NCI-H1417 treated with DMSO at 0.1 percent for 48 hours (cell line): ENCODE results near the gene DMXL1.
"Not testable (repeated sequence)": the region's sequence is repeated elsewhere in the genome, so short reads cannot be mapped to it uniquely, and the experiment has no call there.

Experiments
- DNase-seq: peaks from one replicate; lab custom pipeline; 2025; lab: John Stamatoyannopoulos, UW

DMXL1 gene

DNA sequence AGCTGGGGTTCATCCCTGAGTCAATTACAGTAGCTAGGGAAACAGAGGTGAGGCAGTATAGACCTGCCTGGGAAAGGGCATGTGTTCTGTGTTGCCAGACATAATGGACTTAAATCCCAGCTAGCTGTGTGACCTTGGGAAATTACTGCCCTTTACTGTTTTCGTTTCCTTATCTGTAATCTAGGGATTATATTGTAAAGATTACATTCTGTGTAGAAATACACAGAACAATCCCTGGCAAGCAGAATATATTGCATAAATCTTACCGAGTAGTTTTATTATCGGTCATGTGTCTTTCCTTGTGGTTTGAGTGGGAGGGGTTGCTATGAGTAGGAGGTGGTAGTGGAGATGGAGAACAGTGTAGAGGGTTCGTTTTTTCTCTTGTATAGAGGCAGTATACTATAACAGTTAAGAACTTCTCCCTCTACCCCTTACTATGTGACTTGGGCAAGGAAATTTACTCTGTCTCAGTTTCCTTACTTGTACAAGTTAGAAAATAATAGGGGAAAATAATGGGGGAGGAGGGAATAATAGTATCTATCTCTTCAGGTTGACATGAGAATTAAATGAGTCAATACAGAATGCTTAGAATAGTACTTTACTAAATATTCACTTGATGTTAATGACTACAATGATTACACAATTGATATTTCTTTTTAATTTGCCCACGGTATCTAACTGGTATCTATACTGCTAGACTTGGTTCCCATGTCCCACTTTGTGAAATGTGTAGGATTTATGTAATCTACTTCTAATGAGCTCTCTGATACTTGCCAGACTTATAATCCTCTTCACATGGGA is 7.1 kb upstream of the DMXL1 start:
- DNase-seq: no peak

DNA sequence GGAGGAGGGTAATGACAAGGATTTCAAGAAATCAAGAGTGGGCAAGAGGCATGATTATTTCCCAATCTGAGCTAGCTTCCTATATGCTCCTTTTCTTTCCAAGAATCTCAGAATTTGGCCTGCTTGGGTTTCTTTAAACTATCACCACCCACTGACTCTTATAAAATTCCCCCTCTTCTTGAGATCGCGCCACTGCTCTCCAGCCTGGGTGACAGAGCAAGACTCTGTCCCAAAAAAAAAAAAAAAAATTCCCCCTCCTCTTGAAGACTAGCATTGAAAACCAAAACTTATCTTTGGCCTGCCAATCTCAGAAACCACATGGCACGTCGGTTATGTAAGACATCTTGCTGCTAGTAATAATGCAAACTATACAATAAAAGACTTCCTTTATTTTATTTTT is 3.4 kb upstream of the DMXL1 start:
- DNase-seq: no peak

DNA sequence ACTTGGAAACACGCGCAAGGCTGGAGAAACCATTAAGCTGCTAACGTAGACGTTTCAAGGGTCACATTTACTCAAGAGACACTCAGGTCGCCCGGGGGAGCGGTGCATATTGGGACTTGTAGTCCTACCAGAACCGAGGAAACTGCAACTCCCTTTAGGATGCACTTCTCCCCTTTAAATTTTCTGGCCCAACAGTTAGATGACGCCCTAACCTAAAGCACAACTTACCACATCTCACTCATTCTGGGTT is 384 bp upstream of the DMXL1 start:
- DNase-seq: no peak

DNA sequence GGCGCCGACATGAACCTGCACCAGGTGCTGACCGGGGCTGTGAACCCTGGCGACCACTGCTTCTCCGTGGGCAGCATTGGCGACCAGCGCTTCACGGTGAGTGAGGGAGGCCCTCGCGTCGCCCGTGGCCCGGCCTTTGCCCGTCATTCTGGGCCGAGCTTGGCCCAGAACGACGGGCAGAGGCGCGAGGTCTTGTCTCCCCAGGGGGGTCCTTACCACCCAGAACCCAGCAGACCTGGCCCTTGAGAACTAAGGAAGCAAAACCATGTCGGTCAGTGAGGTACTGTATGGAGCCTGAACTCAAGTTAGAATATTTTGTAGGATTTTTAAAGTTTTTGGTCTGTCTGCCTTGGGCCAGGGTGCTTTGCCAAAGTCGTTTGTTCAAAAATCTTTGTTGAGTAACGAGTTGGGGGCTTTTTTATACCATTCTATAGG is 691 bp downstream of the DMXL1 start:
- no peak for DNase-seq

DNA sequence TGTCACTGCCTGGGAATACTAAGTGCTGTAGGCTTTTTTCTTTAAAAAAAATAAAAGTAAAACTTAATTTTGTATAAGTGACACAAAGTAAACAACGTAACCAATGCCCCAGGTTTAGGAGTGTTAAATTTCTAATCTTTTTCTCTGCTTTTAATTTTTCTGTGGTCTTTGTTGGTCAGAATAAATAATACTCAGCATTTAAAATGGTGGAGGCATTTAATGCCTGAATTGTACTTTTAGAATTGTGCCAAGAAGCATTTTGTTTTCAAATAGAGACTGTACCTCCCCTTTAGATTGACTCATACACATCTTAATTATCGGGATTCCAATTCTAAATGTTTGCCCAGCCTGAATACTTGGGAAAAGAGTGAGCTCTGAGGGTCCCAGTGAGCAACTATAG is 1.6 kb downstream of the DMXL1 start:
- DNase-seq: no peak

DNA sequence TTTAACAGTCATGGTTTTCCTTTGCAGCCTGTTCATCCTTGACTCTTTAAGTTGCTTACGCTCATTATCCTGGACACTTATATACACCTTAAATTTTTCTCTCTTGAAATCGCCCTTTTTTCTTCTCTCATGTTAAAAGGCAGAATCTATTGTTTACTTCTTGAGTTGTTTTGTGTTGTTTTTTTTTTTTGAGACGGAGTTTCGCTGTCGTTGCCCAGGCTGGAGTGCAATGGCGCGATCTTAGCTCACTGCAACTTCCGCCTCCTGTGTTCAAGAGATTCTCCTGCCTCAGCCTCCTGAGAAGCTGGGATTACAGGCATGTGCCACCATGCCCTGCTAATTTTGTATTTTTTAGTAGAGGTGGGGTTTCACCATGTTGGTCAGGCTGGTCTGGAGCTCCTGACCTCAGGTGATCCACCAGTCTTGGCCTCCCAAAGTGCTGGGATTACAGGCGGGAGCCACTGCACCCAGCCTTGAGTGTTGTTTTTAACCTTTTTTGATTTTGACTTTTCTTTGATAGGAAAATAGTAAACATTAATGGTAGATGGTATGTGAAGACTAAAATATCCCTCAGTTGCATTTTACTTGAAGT is 3.0 kb downstream of the DMXL1 start:
- not testable (repeated sequence) for DNase-seq

DNA sequence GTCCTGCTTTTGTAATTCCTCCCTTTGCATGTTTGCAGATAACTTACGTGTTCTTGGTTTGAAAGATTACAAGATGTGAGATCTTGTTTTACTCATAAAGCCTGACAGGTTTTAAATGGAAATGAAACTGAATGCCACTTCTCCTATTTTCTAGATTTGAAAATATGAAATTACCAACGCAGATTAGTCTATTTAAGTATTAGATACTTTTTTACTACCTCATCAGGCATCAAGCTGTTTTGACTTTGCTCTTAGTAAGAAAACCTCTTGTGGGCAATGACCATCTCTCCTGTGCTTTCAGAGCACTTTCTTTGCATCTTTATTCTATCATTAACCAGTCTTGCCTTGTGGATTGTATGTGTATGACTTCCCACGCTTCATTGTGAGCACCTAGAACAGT is 3.5 kb downstream of the DMXL1 start:
- no peak for DNase-seq

DNA sequence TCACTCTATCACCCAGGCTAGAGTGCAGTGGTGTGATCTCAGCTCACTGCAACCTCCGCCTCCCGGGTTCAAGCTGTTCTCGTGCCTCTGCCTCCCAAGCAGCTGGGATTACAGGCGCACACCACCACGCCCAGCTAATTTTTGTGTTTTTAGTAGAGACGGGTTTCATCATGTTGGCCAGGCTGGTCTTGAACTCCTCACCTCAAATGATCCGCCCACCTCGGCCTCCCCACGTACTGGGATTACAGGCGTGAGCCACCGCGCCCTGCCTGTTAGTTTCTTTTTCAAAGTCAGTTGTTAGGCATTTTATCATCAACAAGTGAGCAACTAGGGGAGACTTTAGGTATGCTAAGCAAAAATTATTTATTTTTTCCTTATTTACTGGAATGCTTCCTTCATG is 4.4 kb downstream of the DMXL1 start:
- not testable (repeated sequence) for DNase-seq

DNA sequence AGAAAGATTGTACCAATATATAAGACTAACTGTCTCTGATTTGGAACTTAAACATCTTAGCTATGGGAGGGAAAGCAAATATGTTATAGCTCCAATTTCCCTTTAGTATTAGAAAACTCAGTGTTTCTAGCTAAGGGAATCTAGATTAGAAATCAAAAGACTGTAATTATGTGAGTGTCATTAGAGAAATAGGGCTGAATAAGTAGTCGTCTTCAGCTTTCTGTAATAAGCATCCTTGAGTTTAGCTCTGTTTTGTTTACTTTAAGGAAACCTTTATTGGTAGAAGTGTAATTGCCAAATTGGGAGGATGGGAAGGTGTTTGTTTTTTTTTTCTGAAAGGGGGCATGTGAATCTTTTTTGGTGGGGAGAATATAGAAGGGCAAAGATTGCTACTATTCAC is 5.2 kb downstream of the DMXL1 start:
- no peak for DNase-seq

DNA sequence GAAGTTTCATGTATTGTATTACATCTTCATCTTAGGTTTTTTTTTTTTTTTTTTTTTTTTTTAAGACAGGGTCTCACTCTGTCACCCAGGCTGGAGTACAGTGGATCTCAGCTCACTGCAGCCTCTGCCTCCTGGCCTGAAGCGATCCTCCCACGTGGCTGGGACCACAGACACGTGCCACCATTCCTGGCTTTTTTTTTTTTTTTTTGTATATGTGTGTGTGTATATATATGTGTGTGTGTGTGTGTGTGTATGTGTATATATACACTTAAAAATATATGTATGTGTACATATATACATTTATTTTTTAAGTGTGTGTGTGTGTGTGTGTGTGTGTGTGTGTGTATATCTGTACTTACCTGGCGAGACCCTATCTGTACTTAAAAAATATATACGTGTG is 6.6 kb downstream of the DMXL1 start:
- DNase-seq: no peak

DNA sequence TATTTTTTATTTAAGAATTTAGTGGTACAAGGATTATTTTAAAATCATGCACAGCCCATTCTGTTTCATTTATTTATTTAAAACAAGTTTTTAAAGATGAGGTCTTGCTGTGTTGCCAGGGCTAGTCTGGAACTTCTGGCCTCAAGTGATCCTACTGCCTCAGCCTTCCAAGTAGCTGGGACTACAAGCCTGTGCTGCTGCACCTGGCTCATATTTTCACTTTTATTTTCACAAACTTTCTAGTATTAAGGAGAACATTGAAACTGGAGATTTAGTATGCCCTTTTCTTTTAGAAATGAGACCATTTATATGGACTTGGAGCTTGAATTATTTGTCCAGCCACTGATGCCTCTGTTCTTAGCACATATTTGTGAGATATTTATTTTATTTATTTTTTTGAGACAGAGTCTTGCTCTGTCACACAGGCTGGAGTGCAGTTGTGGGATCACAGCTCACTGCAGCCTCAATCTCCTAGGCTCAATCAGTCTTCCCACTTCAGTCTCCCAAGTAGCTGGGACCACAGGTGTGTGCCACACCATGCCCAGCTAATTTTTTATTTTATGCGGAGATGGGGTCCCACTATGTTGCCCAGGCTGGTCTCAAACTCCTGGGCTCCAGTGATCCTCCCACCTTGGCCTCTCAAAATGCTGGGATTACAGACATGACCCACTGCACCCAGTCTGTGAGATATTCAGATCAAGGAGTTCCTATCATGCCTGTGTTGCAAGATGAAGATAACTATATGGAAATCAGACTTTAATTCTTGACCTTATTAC is 7.4 kb downstream of the DMXL1 start:
- DNase-seq: no peak

DNA sequence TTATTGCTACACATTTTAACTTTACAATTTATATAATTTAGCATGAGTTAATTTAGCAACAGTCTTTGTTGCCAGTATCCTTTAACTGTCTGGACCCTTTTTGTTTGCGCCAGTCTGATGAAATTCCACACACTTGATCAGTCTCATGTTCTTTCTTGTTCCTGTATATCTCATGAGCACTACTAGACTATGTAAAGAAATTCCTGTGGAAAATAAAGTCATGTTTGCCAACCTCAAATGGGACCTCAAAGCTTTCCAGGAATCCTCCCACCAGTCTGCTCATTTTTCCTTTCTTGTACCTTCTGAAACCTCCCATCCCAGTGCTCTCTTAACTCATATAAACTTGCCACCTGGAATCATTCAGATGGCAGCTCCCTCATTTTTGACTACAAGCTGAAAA is 8.0 kb downstream of the DMXL1 start:
- no peak for DNase-seq

DNA sequence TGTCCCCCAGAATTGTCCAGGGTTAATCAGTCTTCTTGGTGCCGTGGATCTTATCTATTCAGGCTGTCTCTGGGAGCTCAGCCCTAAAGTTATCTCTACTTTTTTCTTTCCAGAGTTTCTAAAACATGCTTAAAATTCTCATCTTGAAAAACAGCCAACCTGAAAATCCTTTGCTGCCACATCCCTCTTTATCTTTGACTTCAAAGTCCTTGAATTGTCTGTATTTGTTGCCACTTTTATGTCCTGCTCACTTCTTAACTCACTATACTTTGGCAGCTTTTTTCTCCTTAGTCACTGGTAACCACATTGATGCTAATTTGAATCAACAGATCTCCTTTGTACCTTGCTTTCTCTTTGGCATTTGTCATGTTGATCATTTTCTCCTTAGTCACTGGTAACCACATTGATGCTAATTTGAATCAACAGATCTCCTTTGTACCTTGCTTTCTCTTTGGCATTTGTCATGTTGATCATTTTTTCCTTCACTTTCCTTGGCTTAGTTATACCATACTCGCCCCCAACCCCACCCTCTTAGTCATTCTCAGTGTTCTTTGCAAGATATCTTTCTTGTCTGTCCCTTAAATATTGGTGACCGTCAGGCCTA is 8.5 kb downstream of the DMXL1 start:
- DNase-seq: no peak

DNA sequence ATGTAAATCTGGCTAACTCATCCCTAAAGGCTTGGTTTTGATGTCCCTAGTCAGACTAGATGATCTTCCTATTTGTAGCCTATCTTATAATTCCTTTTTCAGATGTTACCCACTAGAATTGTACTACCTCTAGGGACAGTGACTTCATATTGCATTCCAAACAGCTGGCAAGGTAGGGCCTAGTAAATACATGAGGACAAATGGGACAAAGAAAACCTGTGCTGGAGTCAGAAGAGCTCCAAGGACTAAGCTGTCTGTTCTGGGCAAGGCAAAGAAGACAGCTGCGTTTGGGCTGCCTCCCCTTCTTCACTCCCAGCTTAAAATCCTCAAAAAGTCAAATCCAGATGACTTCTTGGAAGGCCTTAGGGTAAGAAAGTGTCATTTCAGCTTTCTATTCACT is 10.0 kb downstream of the DMXL1 start:
- no peak for DNase-seq

DNA sequence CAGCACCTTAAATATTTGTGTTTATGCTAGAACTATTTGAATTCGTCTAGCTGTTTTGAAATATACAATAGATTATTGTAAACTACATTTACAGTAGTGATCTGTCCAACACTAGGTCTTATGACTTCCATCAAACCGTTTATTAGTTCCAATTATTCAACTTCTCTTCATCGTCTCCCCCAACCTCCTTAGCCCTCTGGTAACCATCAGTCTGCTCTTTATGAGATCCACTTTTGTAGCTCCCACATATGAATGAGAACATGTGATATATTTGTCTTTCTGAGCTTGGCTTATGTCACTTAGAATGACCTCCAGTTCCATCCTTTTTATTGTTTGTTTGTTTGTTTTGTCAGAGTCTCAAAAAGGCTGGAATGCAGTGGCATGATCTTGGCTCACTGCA is 11.8 kb downstream of the DMXL1 start:
- DNase-seq: no peak

DNA sequence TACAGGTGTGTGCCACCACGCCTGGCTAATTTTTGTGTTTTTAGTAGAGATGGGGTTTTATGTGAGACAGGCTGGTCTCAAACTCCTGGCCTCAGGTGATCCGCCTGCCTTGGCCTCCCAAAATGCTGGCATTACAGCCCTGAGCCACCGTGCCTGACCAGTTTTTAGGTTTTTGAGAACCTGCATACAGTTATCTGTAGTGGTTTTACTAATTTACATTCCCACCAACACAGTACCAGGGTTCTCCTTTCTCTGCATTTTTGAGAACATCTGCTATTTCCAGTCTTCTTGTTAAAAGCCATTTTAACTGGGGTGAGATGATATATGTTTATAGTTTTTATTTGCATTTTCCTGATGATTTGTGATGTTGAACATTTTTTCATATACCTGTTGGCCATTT is 12.8 kb downstream of the DMXL1 start:
- DNase-seq: no peak

DNA sequence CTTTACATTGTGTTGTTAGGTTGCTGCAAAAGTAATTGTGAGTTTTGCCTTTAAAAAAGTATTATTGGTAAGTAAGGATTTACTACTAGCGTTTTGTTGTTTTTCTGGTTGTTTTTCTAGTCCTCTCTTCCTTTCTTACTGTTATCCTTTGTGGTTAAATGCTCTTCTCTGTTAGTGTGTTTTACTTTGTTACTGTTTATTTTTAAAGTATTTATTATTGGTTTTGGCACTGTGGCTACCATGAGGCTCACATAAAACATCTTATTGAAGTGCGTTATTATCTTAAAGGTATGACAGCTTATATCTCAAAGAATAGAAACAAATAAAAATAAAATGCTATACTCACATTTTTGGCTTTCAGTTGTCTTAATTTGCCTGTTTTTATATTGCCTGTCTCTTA is 17.6 kb downstream of the DMXL1 start:
- DNase-seq: no peak

DNA sequence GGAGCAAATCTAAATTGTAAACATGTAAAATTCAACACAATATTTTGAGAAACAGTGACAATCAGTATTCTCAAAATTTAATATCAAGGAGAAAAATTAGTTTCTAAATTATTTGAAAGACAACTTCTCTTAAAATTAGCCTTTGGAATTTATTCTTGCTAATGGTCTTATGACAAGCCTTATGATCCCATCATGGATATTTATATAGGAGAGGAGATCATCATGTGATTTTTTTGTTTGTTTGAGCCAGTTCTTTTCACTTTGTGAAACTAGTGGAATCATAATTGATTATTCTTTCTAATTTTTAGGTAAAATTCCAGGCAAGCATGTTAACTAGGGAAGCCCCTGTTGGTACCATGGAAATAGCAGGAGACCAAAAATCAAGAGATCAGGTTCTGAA is 24.7 kb downstream of the DMXL1 start:
- DNase-seq: no peak

DNA sequence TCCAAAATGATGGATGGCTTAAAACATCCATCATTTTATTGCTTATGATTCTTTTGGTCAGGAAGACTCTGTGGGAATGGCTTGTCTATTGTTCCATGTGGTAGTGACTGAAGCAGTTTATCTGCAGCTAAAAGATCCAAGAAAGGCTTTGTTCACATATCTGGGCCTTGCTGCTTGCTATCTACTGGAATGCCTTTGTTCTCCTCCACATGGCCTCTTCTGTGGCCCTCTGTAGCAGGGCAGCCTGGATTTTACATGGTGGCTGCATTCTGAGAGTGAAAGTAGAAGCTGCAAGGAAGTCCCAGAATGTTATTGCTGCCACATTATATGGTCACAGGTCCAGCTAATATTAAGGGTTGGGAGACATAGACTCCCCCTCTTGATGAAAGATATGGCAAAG is 35.1 kb downstream of the DMXL1 start:
- no peak for DNase-seq

DNA sequence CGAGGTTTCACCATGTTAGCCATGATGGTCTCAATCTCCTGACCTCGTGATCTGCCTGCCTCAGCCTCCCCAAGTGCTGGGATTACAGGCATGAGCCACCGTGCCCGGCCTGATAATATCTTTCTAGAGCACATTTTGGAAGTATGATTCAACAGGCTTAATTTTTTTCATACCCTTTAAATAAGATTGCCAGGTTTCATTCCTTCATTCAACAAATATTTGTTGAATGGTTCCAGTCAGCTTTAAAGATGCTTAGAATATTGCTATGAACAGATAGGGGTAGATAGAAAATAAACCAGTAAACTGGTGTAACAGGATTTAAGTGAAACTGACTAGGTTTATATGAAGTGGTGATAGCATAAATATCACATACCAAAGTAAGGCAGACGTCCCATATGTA is 41.3 kb downstream of the DMXL1 start:
- DNase-seq: no peak

DNA sequence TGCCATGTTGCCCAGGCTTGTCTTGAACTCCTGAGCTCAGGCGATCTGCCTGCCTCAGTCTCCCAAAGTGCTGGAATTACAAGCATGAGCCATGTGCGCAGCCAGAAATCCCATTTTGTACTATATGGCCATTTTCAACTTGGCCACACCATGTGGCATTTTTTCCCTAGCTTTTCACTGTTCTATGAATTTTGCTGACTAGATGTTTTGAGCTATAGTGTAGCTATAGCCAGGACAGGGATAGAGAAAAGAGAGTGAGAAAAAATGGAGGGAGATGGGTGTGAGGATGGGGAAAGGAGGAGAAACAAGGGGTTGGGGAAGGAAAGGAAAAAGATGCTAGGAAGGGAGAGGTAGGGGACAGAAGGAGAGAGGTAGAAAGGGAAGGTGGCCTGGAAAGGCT is 46.4 kb downstream of the DMXL1 start:
- no peak for DNase-seq

DNA sequence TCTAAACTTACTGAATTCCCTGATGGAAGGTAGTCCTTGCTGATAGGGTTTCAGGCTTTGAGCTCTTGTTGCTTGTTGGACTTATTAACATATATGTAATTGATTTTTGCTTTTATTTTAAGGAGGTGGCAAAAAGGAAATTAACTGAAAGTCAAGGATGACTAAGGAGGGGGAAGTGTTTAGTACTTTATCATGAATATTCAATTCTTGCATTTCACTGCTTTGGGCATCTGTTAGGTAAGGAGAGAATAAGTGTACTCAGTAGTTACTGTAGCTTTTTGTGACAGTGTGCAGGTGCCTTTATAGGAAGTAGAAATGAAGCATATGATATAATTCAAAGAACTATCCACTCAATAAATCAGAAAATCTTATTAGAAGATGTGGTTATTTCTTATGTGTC is 47.1 kb downstream of the DMXL1 start:
- no peak for DNase-seq

DNA sequence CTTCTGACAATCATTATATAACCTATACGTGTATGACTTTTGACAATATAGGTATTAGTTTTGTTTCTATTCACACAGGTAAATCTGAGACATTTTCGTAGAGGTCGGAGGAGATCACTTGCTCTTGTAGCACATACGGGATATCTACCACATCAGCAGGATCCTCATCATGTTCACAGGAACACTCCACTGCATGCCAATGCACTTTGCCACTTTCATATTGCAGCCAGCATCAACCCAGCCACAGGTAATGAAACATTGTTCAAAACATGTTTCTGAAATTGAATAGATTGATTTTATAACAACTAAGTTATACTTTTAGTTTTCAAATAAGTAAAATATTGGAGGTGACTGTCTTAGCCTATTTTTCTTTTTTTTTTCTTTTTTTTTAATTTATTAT is 50.0 kb downstream of the DMXL1 start:
- no peak for DNase-seq
